Ectodermal cell (in vitro differentiated cells): Measurements from ENCODE around the gene RGS6.

Experiments
- H3K27ac ChIP-seq: 2 replicates; pipeline ENCODE4 v1.7.0; 2013; ENCODE audit warnings: mild to moderate bottlenecking, low read depth, low read length; ENCODE audit not compliant: insufficient read depth, poor library complexity, severe bottlenecking
- H3K27me3 ChIP-seq: 2 replicates; pipeline ENCODE4 v1.7.0; 2013; ENCODE audit warnings: mild to moderate bottlenecking, low read length; ENCODE audit not compliant: insufficient read depth, control insufficient read depth, poor library complexity, severe bottlenecking
- H3K36me3 ChIP-seq: one replicate; pipeline ENCODE4 v1.7.0; 2013; ENCODE audit warnings: low read length; ENCODE audit not compliant: control insufficient read depth, insufficient read depth
- H3K4me1 ChIP-seq: one replicate; pipeline ENCODE4 v1.7.0; 2013; ENCODE audit warnings: low read length; ENCODE audit not compliant: control insufficient read depth, insufficient read depth
- H3K4me3 ChIP-seq: 2 replicates; pipeline ENCODE4 v1.7.0; 2013; ENCODE audit warnings: low read depth, low read length, control low read depth; ENCODE audit not compliant: insufficient read depth
- H3K9me3 ChIP-seq: 2 replicates; pipeline ENCODE4 v1.7.0; 2013; ENCODE audit warnings: mild to moderate bottlenecking, low read length, moderate library complexity; ENCODE audit not compliant: control insufficient read depth
- WGBS, 2 experiments: methylation state at CpG; one replicate each; pipeline ENCODE4 v1.1.7; 2013; ENCODE audit warnings: missing lambda C conversion rate in 2 of 2; 5-methylcytosine and 5-hydroxymethylcytosine counted together

The RGS6 gene

DNA sequence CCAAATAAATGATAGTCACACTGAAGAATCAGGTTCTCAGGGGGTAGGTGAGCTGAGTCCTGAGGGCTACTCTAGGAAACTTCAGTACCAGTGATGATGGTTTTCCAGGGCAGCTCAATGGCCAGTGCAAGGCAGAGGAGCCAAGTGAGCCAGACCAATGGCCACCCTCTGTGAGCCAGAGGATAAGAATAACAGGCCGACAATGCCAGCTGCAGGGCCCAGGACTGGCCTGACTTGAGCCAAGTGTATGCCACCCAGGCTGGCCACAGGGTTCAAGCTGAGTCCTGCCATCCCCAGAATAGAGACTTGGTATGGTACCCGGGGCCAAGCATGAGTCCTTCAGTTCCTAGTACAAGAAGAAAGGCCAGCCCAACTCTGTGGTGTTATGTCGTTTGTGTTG, 606.2 kb downstream of the RGS6 start:
- Histone ChIP-seq H3K27me3 (no peaks in the 10 kb centered on the region), H3K36me3 (no peaks in the 10 kb centered on the region), H3K4me1 (no peaks in the 10 kb centered on the region), H3K9me3 (no peaks in the 10 kb centered on the region), H3K4me3 (no peak overlapping the region), H3K27ac (no peak overlapping the region)
- WGBS, 2 experiments: 93 to 96% methylated on average over 3 of the region's 3 CpGs

DNA sequence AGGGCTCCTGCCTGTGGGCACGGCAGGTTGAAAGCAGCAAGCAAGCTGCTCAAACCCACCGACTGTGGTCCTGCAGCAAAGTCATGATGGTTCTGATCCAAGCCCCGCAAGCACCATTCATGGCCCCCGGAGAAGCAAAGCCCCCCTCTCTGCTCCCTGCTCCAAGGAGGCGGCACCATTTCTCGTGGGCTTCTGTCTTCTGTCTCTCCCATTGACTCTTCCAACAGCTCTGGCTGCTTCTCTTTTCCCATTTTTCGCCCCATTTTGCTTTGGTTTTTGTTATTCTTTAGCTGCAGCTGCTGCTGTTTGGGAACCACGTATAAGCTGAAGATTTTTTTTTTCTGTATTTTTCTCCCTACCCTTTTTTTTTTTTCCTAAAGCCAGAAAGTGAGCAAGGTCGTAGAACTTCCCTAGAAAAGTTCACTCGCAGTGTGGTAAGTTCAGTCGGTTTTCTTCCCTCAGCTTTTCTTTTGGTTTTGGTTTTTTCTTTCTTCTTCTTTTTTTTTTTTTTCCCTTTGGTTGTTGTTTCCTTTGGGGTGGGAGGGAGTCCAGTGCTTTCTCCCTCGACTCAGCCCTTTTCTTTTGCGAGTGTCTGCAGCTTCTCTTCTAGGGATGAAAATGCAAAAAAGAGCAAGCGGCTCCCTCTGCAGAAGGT, 607.6 kb downstream of the RGS6 start:
- H3K36me3 ChIP-seq: no peaks in the 10 kb centered on the region
- no peak overlapping the region for H3K4me3 ChIP-seq
- no peaks in the 10 kb centered on the region for H3K27me3 ChIP-seq
- peaks cover 5% of the 10 kb centered on the region for H3K4me1 ChIP-seq
- H3K27ac ChIP-seq: no peak overlapping the region
- no peaks in the 10 kb centered on the region for H3K9me3 ChIP-seq
- 82 to 88% methylated on average over 11 to 14 of the region's 14 CpGs for WGBS, 2 experiments

- no peaks in the 10 kb centered on the region for H3K36me3 ChIP-seq
- H3K27me3 ChIP-seq: no peaks in the 10 kb centered on the region
- no peak overlapping the region for H3K27ac ChIP-seq
- H3K9me3 ChIP-seq: no peaks in the 10 kb centered on the region
- no peak overlapping the region for H3K4me3 ChIP-seq
- 92 to 95% methylated on average over 6 of the region's 6 CpGs for WGBS, 2 experiments
- H3K4me1 ChIP-seq: peaks cover 10% of the 10 kb centered on the region
These were observed 608.6 kb downstream of the RGS6 start for GRCh38 chr14:72540836-72541235.

- Histone ChIP-seq H3K27ac (no peak overlapping the region), H3K27me3 (no peaks in the 10 kb centered on the region), H3K4me1 (peaks cover 10% of the 10 kb centered on the region), H3K36me3 (no peaks in the 10 kb centered on the region), H3K9me3 (no peaks in the 10 kb centered on the region), H3K4me3 (no peak overlapping the region)
- WGBS, 2 experiments: 93 to 94% methylated on average over 8 of the region's 8 CpGs
These were observed 609.3 kb downstream of the RGS6 start for GRCh38 chr14:72541546-72541945.

DNA sequence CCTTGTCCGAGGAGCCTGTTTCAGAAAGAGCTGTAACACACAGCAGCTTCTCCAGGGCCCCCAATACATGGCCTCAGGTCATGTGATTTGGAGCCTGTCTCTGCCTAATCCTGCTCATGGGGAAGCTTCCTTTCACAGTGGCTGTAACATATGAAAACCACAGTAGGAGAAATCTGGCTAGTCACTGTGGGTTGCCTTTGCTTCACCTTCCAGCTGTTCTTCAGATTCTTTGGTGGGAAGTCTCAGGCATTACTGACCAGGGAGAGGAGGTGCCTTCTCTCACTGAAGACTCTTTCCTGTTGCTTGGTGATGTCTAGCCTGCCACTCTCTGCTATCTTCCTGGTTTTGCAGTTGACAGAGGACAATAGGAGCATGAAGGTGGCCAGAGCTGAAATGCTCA, 611.1 kb downstream of the RGS6 start:
- Histone ChIP-seq H3K27me3 (no peaks in the 10 kb centered on the region), H3K9me3 (no peaks in the 10 kb centered on the region), H3K27ac (no peak overlapping the region), H3K36me3 (no peaks in the 10 kb centered on the region), H3K4me1 (peaks cover 10% of the 10 kb centered on the region), H3K4me3 (no peak overlapping the region)
- WGBS, 2 experiments: 91 to 93% methylated on average over 1 of the region's 1 CpG

- peaks cover 10% of the 10 kb centered on the region for H3K4me1 ChIP-seq
- WGBS, 2 experiments: 48 to 52% methylated on average over 8 of the region's 8 CpGs
- no peak overlapping the region for H3K27ac ChIP-seq
- H3K9me3 ChIP-seq: no peaks in the 10 kb centered on the region
- no peaks in the 10 kb centered on the region for H3K36me3 ChIP-seq
- no peaks in the 10 kb centered on the region for H3K27me3 ChIP-seq
- no peak overlapping the region for H3K4me3 ChIP-seq
These were observed 612.6 kb downstream of the RGS6 start for GRCh38 chr14:72544615-72545387.

DNA sequence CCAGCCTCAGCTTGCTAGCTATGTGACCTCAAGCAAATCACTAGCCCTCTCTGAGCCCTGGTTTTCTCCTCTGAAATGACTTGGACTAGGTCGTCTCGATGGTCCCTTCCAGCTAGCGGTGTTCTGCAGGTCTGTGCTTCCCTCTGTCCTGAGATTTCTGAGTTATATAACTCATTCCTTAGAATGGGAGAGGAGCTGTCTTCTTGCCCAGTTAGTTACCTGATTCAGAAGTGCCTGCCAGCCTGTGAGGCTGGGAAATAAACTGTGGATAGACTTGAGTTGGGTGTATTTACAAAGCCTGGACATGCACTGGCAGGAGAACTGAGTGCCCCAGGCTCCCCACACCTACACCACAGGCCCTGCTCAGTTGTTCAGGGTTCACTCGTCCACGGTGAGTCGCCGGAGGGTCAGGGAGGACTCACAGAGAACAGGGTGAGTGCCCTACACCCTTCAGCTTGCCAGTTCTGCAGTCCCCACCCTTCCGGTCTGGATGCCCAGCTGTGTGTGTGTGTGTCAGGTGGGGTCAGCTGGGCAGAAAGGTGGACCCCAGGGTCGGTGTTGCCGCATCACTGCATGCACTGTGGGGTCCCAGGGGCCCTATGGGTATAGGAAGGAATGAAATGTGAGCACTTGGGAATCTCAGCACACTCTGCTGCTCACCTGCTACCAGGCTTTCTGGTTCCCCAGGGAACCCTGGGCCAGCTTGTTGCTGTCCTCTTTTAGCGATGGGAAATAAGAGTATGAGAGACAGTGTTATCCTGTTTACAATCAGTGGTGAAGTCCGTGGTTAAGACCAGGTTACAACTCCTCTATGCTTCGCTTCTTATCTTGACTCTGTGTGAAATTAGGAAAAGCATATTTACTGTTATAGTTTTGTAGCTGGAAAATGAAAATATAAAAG, 613.4 kb downstream of the RGS6 start:
- 93 to 94% methylated on average over 13 of the region's 13 CpGs for WGBS, 2 experiments
- Histone ChIP-seq H3K4me3 (no peak overlapping the region), H3K4me1 (peaks cover 10% of the 10 kb centered on the region), H3K9me3 (no peaks in the 10 kb centered on the region), H3K27me3 (no peaks in the 10 kb centered on the region), H3K36me3 (no peaks in the 10 kb centered on the region), H3K27ac (no peak overlapping the region)

DNA sequence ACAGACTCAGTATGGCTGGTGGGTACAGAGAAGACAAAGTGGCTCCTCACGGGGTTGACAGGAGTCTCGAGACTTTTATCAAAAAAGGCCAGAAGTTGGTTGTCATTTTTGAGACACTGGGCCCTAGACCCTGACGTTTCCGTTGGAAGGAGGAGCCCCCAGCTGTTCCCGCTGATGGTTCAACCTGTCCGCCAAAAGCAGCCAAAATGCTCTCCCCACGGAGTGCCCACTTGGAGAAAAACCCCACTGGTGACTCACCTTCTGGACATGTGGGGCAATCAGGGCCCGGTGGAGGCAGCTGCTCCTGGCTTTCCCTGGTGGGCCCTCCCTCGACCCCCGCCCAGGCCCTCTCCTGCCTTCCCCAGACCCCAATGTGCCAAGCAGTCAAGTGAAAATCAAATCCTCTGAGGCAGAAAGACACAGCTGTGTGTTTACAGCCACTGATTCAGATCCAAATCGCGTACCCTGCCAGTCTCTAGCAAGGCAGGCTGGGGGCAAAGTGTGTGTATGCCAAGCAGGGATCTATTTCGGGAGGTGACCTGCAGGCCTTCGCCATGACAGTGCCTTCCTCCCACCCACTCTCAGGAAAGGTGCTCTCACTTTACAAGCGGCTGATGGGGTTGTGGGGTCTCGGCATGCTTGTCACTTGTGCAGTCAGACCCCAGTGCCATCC, 614.3 kb downstream of the RGS6 start:
- H3K9me3 ChIP-seq: no peaks in the 10 kb centered on the region
- H3K27ac ChIP-seq: no peak overlapping the region
- H3K36me3 ChIP-seq: no peaks in the 10 kb centered on the region
- H3K27me3 ChIP-seq: no peaks in the 10 kb centered on the region
- H3K4me3 ChIP-seq: no peak overlapping the region
- H3K4me1 ChIP-seq: peaks cover 10% of the 10 kb centered on the region
- WGBS, 2 experiments: 91 to 94% methylated on average over 16 of the region's 16 CpGs

GRCh38 chr14:72547999-72548398, 615.8 kb downstream of the RGS6 start:
- peaks cover 10% of the 10 kb centered on the region for H3K4me1 ChIP-seq
- no peak overlapping the region for H3K27ac ChIP-seq
- no peaks in the 10 kb centered on the region for H3K36me3 ChIP-seq
- H3K27me3 ChIP-seq: no peaks in the 10 kb centered on the region
- no peaks in the 10 kb centered on the region for H3K9me3 ChIP-seq
- H3K4me3 ChIP-seq: no peak overlapping the region
- WGBS, 2 experiments: 94 to 97% methylated on average over 7 to 9 of the region's 9 CpGs
